Subcutaneous adipose tissue (tissue), 4 donors: ENCODE results near the gene SLC8A1. TPM values are rescaled to one million over a fixed set of nuclear protein-coding genes. Genes with fewer than 3 reads are reported as not detected.

Experiments used
- CTCF ChIP-seq: fragments of 450-650 bp; IDR thresholded peaks from one replicate; pipeline ENCODE4 v1.5.1; 2016; ENCODE audit warnings: low read depth, mild to moderate bottlenecking, control low read depth, antibody characterized with exemption, moderate library complexity
- total RNA-seq, 4 donors: library from RNA; depleted of rRNA; stranded (reverse); fragments of >200 nt; gene quantifications; one replicate each; pipeline ENCODE4 v1.1.0, GENCODE V29; 2016

Gene SLC8A1
- total RNA-seq, 4 donors from 2014 or later = 7.5 to 32.5 (median 12.9) TPM

GRCh38 chr2:40420478-40420877 is 31.4 kb downstream of the SLC8A1 start:
- TF ChIP-seq CTCF = no peak

- no peak for TF ChIP-seq CTCF
These were observed 32.5 kb downstream of the SLC8A1 start for GRCh38 chr2:40419364-40419762.

GRCh38 chr2:40418614-40419363 is 33.1 kb downstream of the SLC8A1 start:
- TF ChIP-seq CTCF = no peak

- no peak for TF ChIP-seq CTCF
These were observed 35.4 kb downstream of the SLC8A1 start for GRCh38 chr2:40416486-40416885.

GRCh38 chr2:40415391-40415790 is 36.5 kb downstream of the SLC8A1 start:
- no peak for TF ChIP-seq CTCF

- no peak for TF ChIP-seq CTCF
These were observed 39.4 kb downstream of the SLC8A1 start for GRCh38 chr2:40412456-40412855.

- TF ChIP-seq CTCF = no peak
These were observed 41.2 kb downstream of the SLC8A1 start for GRCh38 chr2:40410695-40411094.
